Left forelimb (tissue), 1 donor: ENCODE measurements around the gene NLRP1.

ENCODE experiments used
- DNase-seq: peaks from one replicate; pipeline ENCODE4 v3.0.0-alpha.2; 2018; ENCODE audit warnings: low spot score

The NLRP1 gene

DNA sequence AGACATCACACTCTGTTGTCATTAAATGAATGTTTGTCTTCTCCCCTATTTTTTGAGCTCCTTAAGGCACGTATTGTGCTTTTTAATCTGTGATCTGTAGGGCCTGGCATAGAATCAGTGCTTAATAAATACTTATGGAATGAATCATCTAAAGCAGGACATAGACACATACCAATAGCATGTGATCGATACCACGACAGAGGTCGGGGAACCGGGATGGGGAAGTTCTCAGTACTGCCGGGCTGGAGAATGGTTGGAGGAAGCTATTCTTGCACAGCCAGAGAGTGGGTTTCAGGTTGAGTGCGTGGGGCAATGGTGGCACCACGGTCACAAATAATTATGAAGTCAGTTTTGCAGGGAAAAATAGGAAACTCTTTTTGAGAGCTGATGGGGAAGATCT lies 26.8 kb downstream of the NLRP1 start:
- no peak for DNase-seq

DNA sequence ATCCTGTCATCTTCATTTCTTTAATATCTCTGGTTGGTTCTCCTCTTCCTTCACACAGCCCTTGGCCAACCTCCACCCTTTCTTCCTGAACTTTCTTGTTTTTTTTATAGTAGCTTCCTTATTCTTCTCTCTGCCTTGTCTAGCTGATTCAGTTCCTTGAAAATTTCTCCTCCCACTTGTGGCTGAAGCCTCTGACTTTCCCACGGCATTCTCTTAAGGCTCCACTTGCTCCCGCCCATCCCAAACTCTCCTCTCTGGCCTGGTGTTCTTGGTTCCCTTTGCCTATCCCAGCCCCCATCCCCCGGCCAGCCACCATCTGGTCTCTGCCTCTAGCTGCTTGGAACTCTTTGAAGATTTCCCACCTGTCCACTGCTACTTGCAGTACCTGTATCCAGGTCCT lies 29.1 kb downstream of the NLRP1 start:
- DNase-seq: no peak

GRCh38 chr17:5553479-5553878 lies 30.8 kb downstream of the NLRP1 start:
- no peak for DNase-seq

- no peak for DNase-seq
Observed at GRCh38 chr17:5552841-5553240, 31.5 kb downstream of the NLRP1 start.

GRCh38 chr17:5545051-5545987 lies 39.0 kb downstream of the NLRP1 start:
- DNase-seq: no peak

- DNase-seq: no peak
Observed at GRCh38 chr17:5544115-5544514, 40.2 kb downstream of the NLRP1 start.

DNA sequence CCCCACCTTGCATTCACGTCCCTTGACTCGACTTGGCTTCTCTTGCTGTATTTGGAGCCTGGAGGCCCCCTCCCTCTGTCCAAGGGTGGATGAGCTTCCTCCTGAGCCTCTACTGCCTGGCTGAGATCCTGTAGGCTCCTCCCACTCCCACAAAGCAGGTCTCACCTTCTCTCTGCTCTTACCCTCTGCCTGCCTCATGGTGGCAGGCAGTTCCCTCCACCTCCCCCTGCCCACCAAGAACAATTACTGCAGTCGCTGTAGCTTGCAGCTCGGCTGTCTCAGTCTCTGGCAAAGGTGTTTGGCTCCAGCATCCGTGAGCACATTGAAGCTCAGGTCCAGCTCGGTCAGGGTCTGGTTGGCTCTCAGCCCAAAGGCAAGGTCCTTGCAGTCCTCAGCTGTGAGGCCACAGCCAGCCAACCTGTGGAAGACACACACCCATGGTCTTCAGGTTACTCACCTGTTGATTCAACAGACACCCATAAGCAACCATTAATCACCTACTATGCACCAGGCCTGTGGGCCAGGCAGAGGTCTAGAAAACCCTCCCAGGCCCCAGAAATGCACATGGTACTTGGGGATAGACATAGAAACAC lies 42.6 kb downstream of the NLRP1 start:
- no peak for DNase-seq

DNA sequence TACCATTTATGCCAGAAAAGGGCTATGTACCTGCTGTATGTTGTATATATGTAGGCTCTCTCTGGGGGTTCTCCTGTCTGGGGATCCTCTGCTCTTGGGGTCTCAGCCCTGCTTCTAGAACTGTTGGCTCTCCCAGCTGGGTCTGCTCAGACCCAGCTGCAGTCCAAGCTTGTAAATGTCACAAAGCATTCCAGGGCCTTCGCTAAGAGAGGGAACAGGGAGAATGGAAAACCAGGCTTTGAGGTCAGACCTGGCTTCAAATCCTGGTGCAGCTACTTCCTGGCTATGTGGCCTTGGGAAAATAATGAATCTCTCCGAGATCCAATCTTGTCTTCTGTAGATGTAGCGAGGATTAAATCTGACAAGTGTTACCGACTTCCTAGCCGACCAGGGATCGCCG lies 44.0 kb downstream of the NLRP1 start:
- no peak for DNase-seq

DNA sequence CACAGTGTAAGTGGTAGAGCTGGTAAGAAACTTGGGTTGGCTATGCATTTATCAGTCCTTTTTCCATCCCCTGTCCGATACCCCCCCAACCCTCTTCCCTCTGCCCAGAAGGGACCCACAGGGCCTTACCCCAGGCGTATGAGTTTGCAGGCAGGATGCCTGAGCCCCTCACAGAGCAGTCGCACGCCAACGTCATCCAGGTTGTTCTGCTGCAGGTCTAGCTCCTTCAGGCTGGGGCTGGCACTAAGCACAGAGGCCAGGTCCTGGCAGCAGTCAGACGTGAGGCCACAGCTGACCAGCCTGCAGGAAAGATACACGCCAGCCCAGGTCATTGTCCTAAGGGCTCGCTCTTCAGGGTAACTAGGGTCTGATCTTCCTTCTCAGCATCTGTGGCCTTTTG lies 45.0 kb downstream of the NLRP1 start:
- no peak for DNase-seq

DNA sequence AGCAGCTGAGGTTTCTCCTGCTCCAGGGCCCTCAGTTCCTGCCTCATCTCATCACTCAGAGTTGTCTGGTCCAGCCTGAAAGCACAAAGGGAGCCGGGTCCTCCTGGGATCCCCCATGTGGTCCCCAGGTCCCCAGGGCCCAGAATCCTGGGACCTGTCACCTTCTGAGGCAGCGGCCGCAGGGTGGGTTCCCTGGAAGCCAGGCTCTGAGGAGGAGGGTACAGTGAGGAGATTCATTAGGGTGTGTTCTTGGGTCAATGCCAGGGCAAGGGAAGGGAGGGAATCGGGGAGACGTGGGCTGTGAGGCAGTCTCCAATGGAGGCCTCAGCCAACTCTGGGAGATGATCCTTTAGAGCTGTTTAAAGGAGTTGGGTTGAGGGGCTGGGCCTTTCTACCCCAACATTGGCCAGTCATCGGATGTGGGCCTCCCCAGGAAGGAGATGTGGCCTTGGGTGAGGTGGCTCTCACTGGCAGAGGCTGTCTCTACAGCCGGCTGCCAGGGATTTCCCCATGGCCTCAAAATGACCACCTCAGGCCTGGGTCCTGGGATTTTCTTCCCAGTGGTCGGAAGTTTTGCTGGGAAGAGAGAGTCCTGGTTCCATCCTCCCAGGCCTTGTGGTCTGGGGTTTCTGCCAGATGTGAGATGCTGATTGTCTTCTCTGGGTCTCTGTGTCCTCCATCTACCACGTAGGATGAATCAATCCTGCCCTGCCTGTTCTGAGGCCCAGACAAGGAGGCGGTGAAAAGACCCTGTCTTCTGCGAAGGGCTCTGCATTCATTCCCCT lies 47.3 kb downstream of the NLRP1 start:
- no peak for DNase-seq

- no peak for DNase-seq
Observed at GRCh38 chr17:5535436-5535835, 48.9 kb downstream of the NLRP1 start.

DNA sequence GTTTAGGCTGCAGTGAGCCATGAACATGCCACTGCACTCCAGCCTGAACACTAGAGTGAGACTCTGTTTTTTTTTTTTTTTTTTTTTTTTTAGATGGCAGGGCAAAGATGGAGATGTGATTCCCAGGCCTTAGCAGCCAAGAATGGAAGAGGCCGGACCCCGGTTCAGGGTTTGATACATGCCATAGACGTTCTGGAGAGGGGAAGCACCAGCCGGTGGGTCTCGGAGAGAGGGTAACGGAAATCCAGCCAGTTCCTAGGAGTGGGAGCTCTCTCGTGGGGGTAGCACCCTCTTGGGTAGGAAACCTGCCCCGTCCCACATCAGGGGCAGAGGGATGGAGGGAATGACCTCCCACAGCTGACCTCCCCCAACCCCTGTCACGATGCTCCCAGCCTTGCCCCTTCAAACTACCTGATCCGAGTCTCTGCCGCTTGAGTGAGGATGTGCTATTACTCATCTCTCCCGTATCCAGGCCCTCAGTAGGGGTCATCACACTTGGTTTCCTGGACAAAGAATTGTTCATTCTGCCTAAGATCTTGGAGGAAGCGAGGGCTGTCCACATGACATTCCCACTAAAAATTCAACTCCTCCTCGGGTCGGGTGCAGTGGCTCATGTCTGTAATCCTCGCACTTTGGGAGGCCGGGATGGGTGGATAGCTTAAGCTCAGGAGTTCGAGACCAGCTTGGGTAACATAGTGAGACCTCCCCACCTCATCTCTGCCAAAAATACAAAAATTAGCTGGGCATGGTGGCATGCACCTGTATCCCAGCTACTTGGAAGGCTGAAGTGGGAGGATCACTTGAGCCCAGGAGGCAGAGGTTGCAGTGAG lies 50.6 kb downstream of the NLRP1 start:
- no peak for DNase-seq

GRCh38 chr17:5532581-5532980 lies 51.7 kb downstream of the NLRP1 start:
- DNase-seq: no peak

DNA sequence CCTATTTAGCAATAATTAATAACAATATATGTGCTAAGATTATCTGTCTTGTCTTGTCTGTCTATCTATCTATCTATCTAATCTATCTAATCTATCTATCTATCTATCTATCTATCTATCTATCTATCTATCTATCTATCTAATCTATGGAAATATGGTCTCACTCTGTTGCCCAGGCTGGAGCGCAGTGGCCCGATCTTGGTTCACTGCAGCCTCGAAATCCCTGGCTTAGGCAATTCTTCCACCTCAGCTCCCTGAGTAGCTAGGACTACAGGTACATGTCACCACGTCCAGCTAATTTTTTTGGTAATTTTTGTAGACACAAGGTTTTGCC lies 53.3 kb downstream of the NLRP1 start:
- no peak for DNase-seq

GRCh38 chr17:5530265-5531084 lies 53.8 kb downstream of the NLRP1 start:
- no peak for DNase-seq

GRCh38 chr17:5527601-5528250 lies 56.6 kb downstream of the NLRP1 start:
- DNase-seq: no peak

DNA sequence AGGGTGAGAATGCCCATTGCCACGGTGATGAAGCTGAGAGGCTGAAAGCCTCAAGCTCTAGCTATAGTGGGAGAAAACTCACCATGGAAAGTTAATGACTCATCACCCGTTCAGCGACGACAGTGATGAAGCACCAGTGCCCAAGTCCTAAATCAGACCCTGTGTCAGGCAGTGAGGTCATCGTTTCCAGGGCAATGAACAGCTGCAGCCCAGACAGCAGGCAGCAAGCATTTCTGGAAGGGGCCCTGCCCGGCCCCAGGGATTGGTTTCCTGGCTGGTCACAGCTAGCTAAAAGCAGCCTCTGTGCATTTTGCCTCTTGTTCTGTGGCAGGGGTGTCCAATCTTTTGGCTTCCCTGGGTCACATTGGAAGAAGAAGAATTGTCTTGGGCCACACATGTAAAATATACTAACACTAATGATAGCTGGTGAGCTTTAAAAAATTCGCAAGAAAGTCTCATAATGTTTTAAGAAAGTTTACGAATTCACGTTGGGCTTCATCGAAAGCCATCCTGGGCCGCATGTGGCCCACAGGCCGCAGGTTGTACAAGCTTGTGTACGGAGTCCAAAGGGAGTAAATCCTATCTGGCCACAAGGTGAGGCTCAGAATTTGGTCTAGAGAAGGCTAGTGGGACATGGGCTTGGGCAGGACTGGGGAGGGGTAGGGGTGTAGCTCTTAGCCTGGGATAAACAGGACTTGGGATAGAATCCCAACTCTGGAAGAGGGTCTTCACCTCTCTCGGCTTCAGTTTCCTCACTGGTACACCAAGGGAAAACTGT lies 57.3 kb downstream of the NLRP1 start:
- peak; percentile 83 for DNase-seq

DNA sequence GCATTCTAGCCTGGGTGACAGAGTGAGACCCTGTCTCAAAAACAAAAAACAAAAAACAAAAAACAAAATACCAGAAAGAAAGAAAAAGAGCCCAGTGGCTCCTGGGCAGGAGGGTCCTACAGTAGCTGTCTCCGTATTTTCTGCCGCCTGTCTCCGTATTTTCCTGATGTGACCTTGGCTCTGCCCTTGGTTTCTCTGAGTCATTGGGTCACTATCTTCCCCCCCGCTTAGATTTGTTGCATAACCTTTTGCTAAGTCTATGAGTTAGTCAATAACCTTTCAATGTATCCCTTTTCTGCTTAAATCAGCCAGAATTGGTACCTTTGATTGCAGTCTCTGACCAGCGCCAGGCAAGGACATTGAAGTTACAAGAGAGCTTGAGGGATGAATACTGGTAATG lies 61.1 kb downstream of the NLRP1 start:
- DNase-seq: no peak

- no peak for DNase-seq
Observed at GRCh38 chr17:5522476-5522875, 61.8 kb downstream of the NLRP1 start.
